ENCODE results near the gene RASA3.

DNA sequence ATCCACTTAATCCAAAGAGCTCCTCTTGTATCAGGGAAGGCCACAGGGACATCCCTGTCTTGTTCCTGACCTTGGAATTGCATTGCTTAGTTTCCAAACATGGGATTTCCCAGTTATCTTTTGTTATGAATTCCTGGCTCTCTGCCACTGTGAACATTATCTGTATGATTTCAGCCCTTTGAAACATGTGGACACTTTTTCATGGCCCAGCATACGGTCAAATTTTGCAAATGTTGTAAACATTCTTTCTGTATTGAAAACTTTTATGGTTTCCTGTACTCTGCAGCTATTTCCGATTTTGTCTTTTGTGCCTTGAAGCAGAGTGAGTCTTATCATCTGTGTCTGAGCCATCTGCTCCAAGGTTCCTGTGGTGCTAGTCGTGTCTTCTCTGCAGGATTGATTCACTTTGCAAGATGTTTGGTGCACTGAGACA is 42.1 kb upstream of the RASA3 start:
- TF ChIP-seq, protein P1, sequence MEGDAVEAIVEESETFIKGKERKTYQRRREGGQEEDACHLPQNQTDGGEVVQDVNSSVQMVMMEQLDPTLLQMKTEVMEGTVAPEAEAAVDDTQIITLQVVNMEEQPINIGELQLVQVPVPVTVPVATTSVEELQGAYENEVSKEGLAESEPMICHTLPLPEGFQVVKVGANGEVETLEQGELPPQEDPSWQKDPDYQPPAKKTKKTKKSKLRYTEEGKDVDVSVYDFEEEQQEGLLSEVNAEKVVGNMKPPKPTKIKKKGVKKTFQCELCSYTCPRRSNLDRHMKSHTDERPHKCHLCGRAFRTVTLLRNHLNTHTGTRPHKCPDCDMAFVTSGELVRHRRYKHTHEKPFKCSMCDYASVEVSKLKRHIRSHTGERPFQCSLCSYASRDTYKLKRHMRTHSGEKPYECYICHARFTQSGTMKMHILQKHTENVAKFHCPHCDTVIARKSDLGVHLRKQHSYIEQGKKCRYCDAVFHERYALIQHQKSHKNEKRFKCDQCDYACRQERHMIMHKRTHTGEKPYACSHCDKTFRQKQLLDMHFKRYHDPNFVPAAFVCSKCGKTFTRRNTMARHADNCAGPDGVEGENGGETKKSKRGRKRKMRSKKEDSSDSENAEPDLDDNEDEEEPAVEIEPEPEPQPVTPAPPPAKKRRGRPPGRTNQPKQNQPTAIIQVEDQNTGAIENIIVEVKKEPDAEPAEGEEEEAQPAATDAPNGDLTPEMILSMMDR (IDR thresholded peaks at IDR 0.05; ENCODE audit: low read depth, low read length) = no peak
- TF ChIP-seq EZH2phosphoT487 (IDR thresholded peaks at IDR 0.05; ENCODE audit: low read depth) = no peak

Measured in OCI-LY3 (cell line).